ENCODE data around the gene RHOT2. TPM values are rescaled to one million over a fixed set of nuclear protein-coding genes. Genes with fewer than 3 reads are reported as not detected.

The RHOT2 gene
- total and polyA plus RNA-seq, 9 of the 15 experiments (the other 6 are each of a cell fraction or from before 2014, with no cell fraction given), result 5.0 to 373 (median 112) TPM

DNA sequence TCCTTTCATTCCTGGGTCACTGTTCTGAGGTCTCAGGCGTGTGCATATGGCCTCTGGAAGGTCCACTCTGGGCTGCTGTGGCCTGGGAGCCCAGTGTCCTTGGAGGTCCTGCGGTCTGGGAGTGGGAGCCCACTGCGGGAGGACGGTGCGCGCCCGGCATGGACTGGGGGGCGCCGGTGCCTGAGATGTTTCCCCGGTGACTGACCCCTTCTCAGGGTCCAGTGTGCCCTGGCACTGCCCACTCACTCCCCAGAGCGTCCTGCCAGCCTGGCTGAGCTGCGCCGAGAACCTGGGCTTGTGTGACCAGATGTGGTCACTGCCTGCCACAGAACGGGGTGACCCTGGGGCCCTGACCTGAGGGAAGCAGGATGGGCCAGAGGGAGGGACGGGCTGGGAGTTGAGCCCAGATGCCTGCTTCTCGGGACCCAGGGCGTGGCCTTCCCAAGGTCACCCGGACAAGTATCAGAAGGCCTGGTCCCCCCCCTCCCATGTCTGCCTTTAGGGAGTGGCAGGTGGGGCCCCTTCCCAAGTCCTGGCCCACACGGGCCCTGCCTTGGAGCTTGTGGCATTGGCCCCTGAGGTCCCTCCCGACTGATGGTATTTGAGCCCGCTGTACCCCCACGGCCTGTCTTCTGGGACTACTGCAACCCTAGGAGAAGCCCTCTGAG lies 6.4 kb downstream of the RHOT2 start (continued):
- TF ChIP-seq RREB1 (CRISPR knock-in tag; IDR thresholded peaks at IDR 0.05) (no peak), ZNF12 (CRISPR knock-in tag; IDR thresholded peaks at IDR 0.05) (0 out of 2 replicates have a peak, but pooled peaks have one; percentile 4), ZBTB17 (CRISPR knock-in tag; IDR thresholded peaks at IDR 0.05) (peak; percentile 11; the same call in 1 of the 2 replicates), CBX2 (IDR thresholded peaks at IDR 0.05; ENCODE audit: insufficient read depth, low read length, poor library complexity, severe bottlenecking) (no peak)

Measured in K562 (cell line).